Caco-2 (cell line): ENCODE results near the gene MAML2. TPM values are rescaled to one million over a fixed set of nuclear protein-coding genes. Genes with fewer than 3 reads are reported as not detected.

Source experiments
- BruUV-seq: library from RNA; stranded (reverse); fragments of 400-500 nt; replicated peaks from 2 replicates; lab custom pipeline; 2021; lab: Mats Ljungman, UMichigan
- CTCF ChIA-PET: fragments of 300-600 bp; sonication (Branson Sonifier 250); formaldehyde crosslinking; loops from one replicate; lab custom pipeline; 2022; ENCODE audit warnings: antibody characterized with exemption; lab: Charles Lee
- POLR2A ChIA-PET: fragments of 300-600 bp; sonication (Branson Sonifier 250); formaldehyde crosslinking; loops from one replicate; lab custom pipeline; 2022; ENCODE audit warnings: antibody characterized with exemption; lab: Charles Lee
- DNase-seq, 2 experiments: peaks; one replicate each; pipeline versions ENCODE4 v3.0.0 to v3.0.0-alpha.2; 2020 to 2022
- H3K27me3 ChIP-seq: replicated peaks from 2 replicates; pipeline ENCODE4 v1.6.0; 2011; ENCODE audit warnings: low read length; ENCODE audit not compliant: control insufficient read depth, insufficient read depth
- H3K36me3 ChIP-seq: 2 replicates; pipeline ENCODE4 v1.5.1; 2011; ENCODE audit warnings: low read length; ENCODE audit not compliant: control insufficient read depth, insufficient read depth
- H3K4me1 ChIP-seq: fragments of 250-450 bp; sonication (Bioruptor Pico); 2 replicates; pipeline ENCODE4 v1.5.1; 2020; ENCODE audit warnings: mild to moderate bottlenecking
- H3K4me3 ChIP-seq: 2 replicates; pipeline ENCODE4 v1.5.1; 2011; ENCODE audit warnings: low read depth, mild to moderate bottlenecking, control low read depth, low read length
- H3K9me3 ChIP-seq: fragments of 250-450 bp; sonication (Bioruptor Pico); 2 replicates; pipeline ENCODE4 v1.5.1; 2020; ENCODE audit warnings: mild to moderate bottlenecking, moderate library complexity
- H3K27ac Mint-ChIP-seq: one replicate; pipeline ENCODE4 v1.8.0; 2022; ENCODE audit warnings: mixed read lengths; ENCODE audit not compliant: unreplicated experiment
- H3K27me3 Mint-ChIP-seq: one replicate; pipeline ENCODE4 v1.8.0; 2022; ENCODE audit warnings: mixed read lengths; ENCODE audit not compliant: insufficient read depth, unreplicated experiment
- H3K36me3 Mint-ChIP-seq: one replicate; pipeline ENCODE4 v1.8.0; 2022; ENCODE audit warnings: mild to moderate bottlenecking, mixed read lengths; ENCODE audit not compliant: insufficient read depth, unreplicated experiment
- H3K4me1 Mint-ChIP-seq: one replicate; pipeline ENCODE4 v1.8.0; 2022; ENCODE audit warnings: low read depth, mixed read lengths; ENCODE audit not compliant: unreplicated experiment
- H3K4me3 Mint-ChIP-seq: one replicate; pipeline ENCODE4 v1.8.0; 2022; ENCODE audit warnings: mild to moderate bottlenecking, moderate library complexity, mixed read lengths; ENCODE audit not compliant: unreplicated experiment
- H3K9me3 Mint-ChIP-seq: one replicate; pipeline ENCODE4 v1.8.0; 2022; ENCODE audit warnings: mixed read lengths; ENCODE audit not compliant: unreplicated experiment
- CTCF ChIP-seq, 2 experiments: fragments of 200-600 bp in 1 of 2; IDR thresholded peaks; 1 replicate in 1 of 2; 2 replicates in 1 of 2; pipeline versions ENCODE4 v1.5.1 to v1.8.0; 2011 to 2022; ENCODE audit warnings: antibody characterized with exemption in 1 of 2, control low read depth in 1 of 2, inconsistent platforms in 1 of 2, low read depth in 1 of 2, low read length in 1 of 2, mild to moderate bottlenecking in 1 of 2, moderate library complexity in 1 of 2; ENCODE audit not compliant: insufficient read depth in 1 of 2, severe bottlenecking in 1 of 2, unreplicated experiment in 1 of 2
- intact Hi-C: fragments of 100-400 bp; cut with micrococcal nuclease; formaldehyde crosslinking; loops from one replicate; pipeline ENCODE4 v1.10.0; 2022; ENCODE audit not compliant: unreplicated experiment
- total RNA-seq: library from RNA; stranded (reverse); gene quantifications from 2 replicates; pipeline ENCODE4 v1.2.3, GENCODE V29; 2022

Gene MAML2
- total RNA-seq, 1 experiment from 2014 or later = 11.5 TPM

- POLR2A ChIA-PET = no interaction called here
- intact Hi-C loops = no loop called here
- H3K4me1 Mint-ChIP-seq = peaks cover 86% of the 10 kb centered on the region
Observed at GRCh38 chr11:96094156-96094555, 248.8 kb downstream of the MAML2 start.

GRCh38 chr11:96092511-96092910, 250.5 kb downstream of the MAML2 start:
- intact Hi-C loops = no loop called here
- peak overlapping the region; percentile 94 for H3K27ac Mint-ChIP-seq
- no peaks in the 10 kb centered on the region for H3K9me3 Mint-ChIP-seq
- no TSS peak for BruUV-seq
- no peaks in the 10 kb centered on the region for H3K27me3 Mint-ChIP-seq
- Histone ChIP-seq H3K9me3 (no peaks in the 10 kb centered on the region), H3K4me3 (no peak overlapping the region), H3K36me3 (no peaks in the 10 kb centered on the region), H3K27me3 (no peaks in the 10 kb centered on the region), H3K4me1 (peaks cover 55% of the 10 kb centered on the region)
- DNase-seq = no peak
- peaks cover 14% of the 10 kb centered on the region for H3K36me3 Mint-ChIP-seq
- peaks cover 69% of the 10 kb centered on the region for H3K4me1 Mint-ChIP-seq
- TF ChIP-seq CTCF (IDR thresholded peaks at IDR 0.05; ENCODE audit: insufficient read depth in 1 of 2, low read depth in 1 of 2, low read length in 1 of 2, severe bottlenecking in 1 of 2, unreplicated experiment in 1 of 2) = no peak
- ChIA-PET POLR2A (no interaction called here), CTCF (interaction anchor here (0.6 to 3.3 kb wide), 5 partner anchors 63 to 251 kb away, joined by 3 to 34 read pairs (median 4); partner anchors contain the start of gene MAML2)
- no peak overlapping the region for H3K4me3 Mint-ChIP-seq

More at GRCh38 chr11:96094156-96094555, 248.8 kb downstream of the MAML2 start:
- Histone ChIP-seq H3K36me3 (no peaks in the 10 kb centered on the region), H3K9me3 (no peaks in the 10 kb centered on the region), H3K27me3 (no peaks in the 10 kb centered on the region), H3K4me3 (no peak overlapping the region), H3K4me1 (peaks cover 70% of the 10 kb centered on the region)
- no peak for DNase-seq
- Mint-ChIP-seq H3K4me3 (no peak overlapping the region), H3K9me3 (no peaks in the 10 kb centered on the region), H3K36me3 (peaks cover 23% of the 10 kb centered on the region), H3K27me3 (no peaks in the 10 kb centered on the region), H3K27ac (peak overlapping the region; percentile 94)
- TF ChIP-seq CTCF (IDR thresholded peaks at IDR 0.05; ENCODE audit: insufficient read depth in 1 of 2, low read depth in 1 of 2, low read length in 1 of 2, severe bottlenecking in 1 of 2, unreplicated experiment in 1 of 2) = no peak
- CTCF ChIA-PET = no interaction called here
- BruUV-seq = no TSS peak

GRCh38 chr11:96091476-96091875, 251.5 kb downstream of the MAML2 start:
- CTCF ChIA-PET = interaction anchor here (0.7 to 3.3 kb wide), 6 partner anchors 64 to 302 kb away, joined by 3 to 34 read pairs (median 4); partner anchors contain the start of genes CCDC82, JRKL and MAML2
- H3K36me3 ChIP-seq = no peaks in the 10 kb centered on the region
- Mint-ChIP-seq H3K36me3 (peaks cover 14% of the 10 kb centered on the region), H3K27ac (peak overlapping the region; percentile 94), H3K4me1 (peaks cover 59% of the 10 kb centered on the region), H3K27me3 (no peaks in the 10 kb centered on the region), H3K4me3 (no peak overlapping the region), H3K9me3 (no peaks in the 10 kb centered on the region)
- H3K4me1 ChIP-seq = peaks cover 45% of the 10 kb centered on the region
- POLR2A ChIA-PET = no interaction called here
- BruUV-seq = no TSS peak
- H3K9me3 ChIP-seq = no peaks in the 10 kb centered on the region
- H3K4me3 ChIP-seq = no peak overlapping the region
- H3K27me3 ChIP-seq = no peaks in the 10 kb centered on the region
- intact Hi-C loops = loop anchor here (1.0 to 2.0 kb wide), 5 partner anchors 25 to 302 kb away; partner anchors contain the start of gene MAML2
- TF ChIP-seq CTCF (IDR thresholded peaks at IDR 0.05; ENCODE audit: insufficient read depth in 1 of 2, low read depth in 1 of 2, low read length in 1 of 2, severe bottlenecking in 1 of 2, unreplicated experiment in 1 of 2) = peak; percentile 12 to 25
- DNase-seq = no peak
